HCT116 (cell line): ENCODE data around the gene IAH1. TPM values are rescaled to one million over a fixed set of nuclear protein-coding genes. Genes with fewer than 3 reads are reported as not detected.

ENCODE experiments used
- ATAC-seq: fragments of 200-7000 bp; cut with Tn5 transposase; 2 replicates; pipeline ENCODE4 v1.9.1; 2020; ENCODE audit warnings: mild to moderate bottlenecking, moderate library complexity
- BruUV-seq: library from RNA; stranded (reverse); fragments of 400-500 nt; replicated peaks from 2 replicates; lab custom pipeline; 2021; lab: Mats Ljungman, UMichigan
- CTCF ChIA-PET: fragments of 300-600 bp; sonication (Branson Sonifier 250); formaldehyde crosslinking; loops from one replicate; lab custom pipeline; 2021; ENCODE audit warnings: antibody characterized with exemption; lab: Charles Lee
- POLR2A ChIA-PET: fragments of 300-600, 350-600 bp; sonication (Branson Sonifier 250); formaldehyde crosslinking; loops from one replicate; lab custom pipeline; 2021; ENCODE audit warnings: antibody characterized with exemption; lab: Charles Lee
- RAD21 ChIA-PET, 2 experiments: fragments of 300-600 bp; sonication (Branson Sonifier 250); formaldehyde crosslinking; loops; one replicate each; lab custom pipeline; 2023; ENCODE audit warnings: low total read pairs in 2 of 2; ENCODE audit not compliant: uncharacterized antibody in 2 of 2, unreplicated experiment in 2 of 2, low non-redundant PET in 1 of 2; lab: Charles Lee
- DNase-seq: peaks from one replicate; pipeline ENCODE4 v3.0.0-alpha.2; 2010; ENCODE audit warnings: low read depth, low spot score
- H2AFZ ChIP-seq: fragments of 200-600 bp; shearing (Covaris generic), sonication (generic); 2 replicates; pipeline ENCODE4 v1.6.1; 2017; ENCODE audit warnings: low read depth, mixed run types, mixed read lengths, antibody characterized with exemption, low read length; ENCODE audit not compliant: poor library complexity, severe bottlenecking
- H3K27ac ChIP-seq: 2 replicates; pipeline ENCODE4 v1.5.1; 2012; ENCODE audit warnings: low read depth, low read length
- H3K27me3 ChIP-seq: fragments of 200-600 bp; sonication (generic); 2 replicates; pipeline ENCODE4 v1.6.1; 2016; ENCODE audit warnings: mixed run types, low read length, mixed read lengths; ENCODE audit not compliant: insufficient read depth
- H3K36me3 ChIP-seq, 2 experiments: fragments of 200-500 bp in 1 of 2; fragments of 200-600 bp in 1 of 2; sonication (Bioruptor generic) in 1 of 2; sonication (generic) in 1 of 2; 2 replicates each; pipeline versions ENCODE4 v1.5.1 to v1.6.1; 2014 to 2016; ENCODE audit warnings: low read length in 2 of 2, inconsistent platforms in 1 of 2, mixed read lengths in 1 of 2, mixed run types in 1 of 2; ENCODE audit not compliant: insufficient read depth in 2 of 2, control insufficient read depth in 1 of 2
- H3K4me1 ChIP-seq, 2 experiments: fragments of 200-600 bp in 1 of 2; sonication (generic) in 1 of 2; 2 replicates each; pipeline versions ENCODE4 v1.5.1 to v1.6.1; 2012 to 2017; ENCODE audit warnings: low read length in 2 of 2, inconsistent platforms in 1 of 2, mild to moderate bottlenecking in 1 of 2, mixed read lengths in 1 of 2, mixed run types in 1 of 2, moderate library complexity in 1 of 2; ENCODE audit not compliant: insufficient read depth in 2 of 2, control insufficient read depth in 1 of 2
- H3K4me2 ChIP-seq: fragments of 200-600 bp; sonication (generic); 2 replicates; pipeline ENCODE4 v1.6.1; 2017; ENCODE audit warnings: mixed run types, low read length, mixed read lengths
- H3K4me3 ChIP-seq, 2 experiments: fragments of 200-600 bp in 1 of 2; sonication (generic) in 1 of 2; replicated peaks in 1 of 2; 2 replicates each; pipeline ENCODE4 v1.5.1; 2011 to 2016; ENCODE audit warnings: low read length in 2 of 2, control low read depth in 1 of 2, low read depth in 1 of 2, mild to moderate bottlenecking in 1 of 2, mixed read lengths in 1 of 2, mixed run types in 1 of 2
- H3K79me2 ChIP-seq: fragments of 200-600 bp; sonication (generic); 2 replicates; pipeline ENCODE4 v1.6.1; 2017; ENCODE audit warnings: mild to moderate bottlenecking, mixed run types, low read length, moderate library complexity, mixed read lengths; ENCODE audit not compliant: insufficient read depth
- H3K9ac ChIP-seq: fragments of 200-600 bp; sonication (generic); 2 replicates; pipeline ENCODE4 v1.6.1; 2016; ENCODE audit warnings: low read length, mixed read lengths
- H3K9me2 ChIP-seq: fragments of 200-600 bp; sonication (generic), shearing (Covaris generic); 2 replicates; pipeline ENCODE4 v1.6.1; 2017; ENCODE audit warnings: mixed run types, mild to moderate bottlenecking, moderate library complexity; ENCODE audit not compliant: insufficient read depth
- H3K9me3 ChIP-seq, 2 experiments: fragments of 200-500 bp in 1 of 2; fragments of 200-600 bp in 1 of 2; sonication (Bioruptor generic) in 1 of 2; sonication (generic) in 1 of 2; 2 replicates each; pipeline ENCODE4 v1.6.1; 2014 to 2017; ENCODE audit warnings: low read length in 2 of 2, mixed read lengths in 2 of 2, inconsistent platforms in 1 of 2, low read depth in 1 of 2, mild to moderate bottlenecking in 1 of 2, mixed run types in 1 of 2, moderate library complexity in 1 of 2; ENCODE audit not compliant: control insufficient read depth in 1 of 2, insufficient read depth in 1 of 2
- H4K20me1 ChIP-seq: fragments of 200-600 bp; sonication (generic), shearing (Covaris generic); 2 replicates; pipeline ENCODE4 v1.6.1; 2017; ENCODE audit warnings: mixed run types, mild to moderate bottlenecking, moderate library complexity; ENCODE audit not compliant: insufficient read depth
- ATF3 ChIP-seq: IDR thresholded peaks from 2 replicates; pipeline ENCODE4 v1.6.1; 2012
- CBX3 ChIP-seq: IDR thresholded peaks from 2 replicates; pipeline ENCODE4 v1.6.1; 2012; ENCODE audit warnings: low read depth
- CEBPB ChIP-seq: IDR thresholded peaks from 2 replicates; pipeline ENCODE4 v1.6.1; 2012; ENCODE audit warnings: low read depth
- CTCF ChIP-seq, 3 experiments: fragments of 200-600 bp in 1 of 3; sonication (generic) in 1 of 3; IDR thresholded peaks in 2 of 3; conservative IDR thresholded peaks in 1 of 3; 2 replicates each; pipeline ENCODE4 v1.5.1; 2012 to 2017; ENCODE audit warnings: low read depth in 2 of 3, low read length in 2 of 3, antibody characterized with exemption in 1 of 3, borderline replicate concordance in 1 of 3, control low read depth in 1 of 3, mild to moderate bottlenecking in 1 of 3, mixed read lengths in 1 of 3, mixed run types in 1 of 3, moderate library complexity in 1 of 3; ENCODE audit not compliant: insufficient read depth in 1 of 3
- ELF1 ChIP-seq: IDR thresholded peaks from 2 replicates; pipeline ENCODE4 v1.6.1; 2012; ENCODE audit warnings: low read depth, borderline replicate concordance
- EZH2phosphoT487 ChIP-seq: fragments of 200-600 bp; IDR thresholded peaks from 2 replicates; pipeline ENCODE4 v1.6.1; 2018; ENCODE audit warnings: antibody characterized with exemption, borderline replicate concordance
- JUND ChIP-seq: IDR thresholded peaks from 2 replicates; pipeline ENCODE4 v1.6.1; 2012
- MAX ChIP-seq: IDR thresholded peaks from 2 replicates; pipeline ENCODE4 v1.6.1; 2012
- POLR2A ChIP-seq: IDR thresholded peaks from 2 replicates; pipeline ENCODE4 v1.7.0; 2011; ENCODE audit warnings: borderline replicate concordance; ENCODE audit not compliant: insufficient read depth, insufficient read length; ENCODE audit errors: extremely low read depth
- POLR2AphosphoS5 ChIP-seq: IDR thresholded peaks from 2 replicates; pipeline ENCODE4 v1.6.1; 2011; ENCODE audit warnings: mild to moderate bottlenecking, low read depth, low read length, moderate library complexity
- SIN3A ChIP-seq: IDR thresholded peaks from 2 replicates; pipeline ENCODE4 v1.6.1; 2012; ENCODE audit warnings: low read depth
- SRF ChIP-seq: IDR thresholded peaks from 2 replicates; pipeline ENCODE4 v1.6.1; 2012; ENCODE audit warnings: low read depth
- TCF7L2 ChIP-seq: IDR thresholded peaks from 2 replicates; pipeline ENCODE4 v1.7.0; 2011; ENCODE audit warnings: borderline replicate concordance, inconsistent platforms; ENCODE audit not compliant: insufficient read depth, insufficient read length; ENCODE audit errors: extremely low read depth
- ZFX ChIP-seq: fragments of 450-650 bp; IDR thresholded peaks from 2 replicates; pipeline ENCODE4 v1.6.1; 2017
- ZNF274 ChIP-seq: fragments of 200-500 bp; sonication (Bioruptor generic); IDR thresholded peaks from 2 replicates; pipeline ENCODE4 v1.6.1; 2014; ENCODE audit warnings: mild to moderate bottlenecking, low read depth, low read length, inconsistent platforms
- intact Hi-C: fragments of 100-400 bp; cut with micrococcal nuclease; formaldehyde crosslinking; loops from 2 replicates; pipeline ENCODE4 v1.10.0; 2022
- total RNA-seq: library from RNA; stranded (reverse); gene quantifications from one replicate; pipeline ENCODE4 v1.2.1, GENCODE V29; 2021; ENCODE audit not compliant: unreplicated experiment

Gene IAH1
- total RNA-seq, 1 experiment from 2014 or later, result 35.1 TPM

GRCh38 chr2:9467687-9468086 is 6.7 kb upstream of the IAH1 start:
- intact Hi-C loops, result no loop called here
- Histone ChIP-seq H3K9ac (no peak overlapping the region), H3K4me2 (no peak overlapping the region), H3K9me2 (no peaks in the 10 kb centered on the region), H3K4me3 (no peak overlapping the region), H3K27me3 (no peaks in the 10 kb centered on the region), H3K36me3 (peaks cover 12 to 14% of the 10 kb centered on the region in 2 experiments; a peak in 3 of 4 replicates), H3K27ac (no peak overlapping the region), H2AFZ (no peak overlapping the region), H3K4me1 (no peaks in the 10 kb centered on the region), H3K79me2 (no peaks in the 10 kb centered on the region), H3K9me3 (no peaks in the 10 kb centered on the region), H4K20me1 (no peaks in the 10 kb centered on the region)
- BruUV-seq, result no TSS peak
- no peak for TF ChIP-seq CTCF (IDR thresholded peaks at IDR 0.05 in 2 of 3, conservative IDR thresholded peaks at IDR 0.05 in 1 of 3; ENCODE audit: borderline replicate concordance in 1 of 3, insufficient read depth in 1 of 3, low read depth in 2 of 3, low read length in 2 of 3)
- no peak for TF ChIP-seq CEBPB
- TF ChIP-seq POLR2AphosphoS5, result no peak
- no peak for TF ChIP-seq TCF7L2
- TF ChIP-seq ZFX, result no peak
- no peak for TF ChIP-seq POLR2A
- TF ChIP-seq CBX3, result no peak
- DNase-seq (no peak), ATAC-seq (no peak)
- ChIA-PET RAD21 (no interaction called here), CTCF (no interaction called here), POLR2A (interaction anchor here (0.6 kb wide), 1 partner anchor 52 kb away, joined by 3 read pairs; no protein-coding TSS in a partner anchor)

GRCh38 chr2:9471206-9471605 is 3.1 kb upstream of the IAH1 start:
- no peak overlapping the region for H3K4me2 ChIP-seq
- ChIA-PET RAD21 (no interaction called here), CTCF (no interaction called here), POLR2A (no interaction called here)
- DNase-seq (no peak), ATAC-seq (no peak)
- no peak overlapping the region for H3K9ac ChIP-seq
- H3K27ac ChIP-seq, result no peak overlapping the region
- no peaks in the 10 kb centered on the region for H4K20me1 ChIP-seq
- H3K9me2 ChIP-seq, result no peaks in the 10 kb centered on the region
- H3K79me2 ChIP-seq, result peaks cover 4% of the 10 kb centered on the region; the same call in 1 of the 2 replicates
- H3K4me1 ChIP-seq, result peaks cover 5 to 18% of the 10 kb centered on the region in 2 experiments; a peak in 3 of 4 replicates
- intact Hi-C loops, result loop anchor here (10.0 kb wide), 1 partner anchor 326 kb away; no protein-coding TSS in a partner anchor
- no peak overlapping the region for H2AFZ ChIP-seq
- no peaks in the 10 kb centered on the region for H3K27me3 ChIP-seq
- no peak overlapping the region for H3K4me3 ChIP-seq
- no peaks in the 10 kb centered on the region for H3K9me3 ChIP-seq
- peaks cover 8 to 10% of the 10 kb centered on the region in 2 experiments; a peak in 3 of 4 replicates for H3K36me3 ChIP-seq
- no TSS peak for BruUV-seq
- TF ChIP-seq POLR2A, result no peak
- TF ChIP-seq ATF3, result no peak
- no peak for TF ChIP-seq CTCF (IDR thresholded peaks at IDR 0.05 in 2 of 3, conservative IDR thresholded peaks at IDR 0.05 in 1 of 3; ENCODE audit: borderline replicate concordance in 1 of 3, insufficient read depth in 1 of 3, low read depth in 2 of 3, low read length in 2 of 3)
- no peak for TF ChIP-seq SIN3A
- no peak for TF ChIP-seq ZFX
- TF ChIP-seq CEBPB, result no peak
- no peak for TF ChIP-seq CBX3
- no peak for TF ChIP-seq POLR2AphosphoS5
- no peak for TF ChIP-seq EZH2phosphoT487
- TF ChIP-seq SRF, result no peak
- no peak for TF ChIP-seq ELF1
- TF ChIP-seq MAX, result no peak
- TF ChIP-seq TCF7L2, result no peak
- TF ChIP-seq JUND, result no peak
- no peak for TF ChIP-seq ZNF274
